Measurements from ENCODE around the gene ZFP2.
"Not testable (repeated sequence)": the region's sequence is repeated elsewhere in the genome, so short reads cannot be mapped to it uniquely, and the experiment has no call there.

The ZFP2 gene

GRCh38 chr5:178895615-178896571, at the start of gene ZFP2:
TSS of gene ZFP2 (plus strand) at chr5:178895913. CDS start at chr5:178931314, 35,401 bp downstream.
- DNase-seq (ENCODE audit: low read depth), result peak; percentile 9

GRCh38 chr5:178849316-178849715, 46.4 kb upstream of the ZFP2 start:
- DNase-seq (ENCODE audit: low read depth), result no peak

GRCh38 chr5:178851951-178852350, 43.8 kb upstream of the ZFP2 start:
- DNase-seq (ENCODE audit: low read depth), result no peak

DNA sequence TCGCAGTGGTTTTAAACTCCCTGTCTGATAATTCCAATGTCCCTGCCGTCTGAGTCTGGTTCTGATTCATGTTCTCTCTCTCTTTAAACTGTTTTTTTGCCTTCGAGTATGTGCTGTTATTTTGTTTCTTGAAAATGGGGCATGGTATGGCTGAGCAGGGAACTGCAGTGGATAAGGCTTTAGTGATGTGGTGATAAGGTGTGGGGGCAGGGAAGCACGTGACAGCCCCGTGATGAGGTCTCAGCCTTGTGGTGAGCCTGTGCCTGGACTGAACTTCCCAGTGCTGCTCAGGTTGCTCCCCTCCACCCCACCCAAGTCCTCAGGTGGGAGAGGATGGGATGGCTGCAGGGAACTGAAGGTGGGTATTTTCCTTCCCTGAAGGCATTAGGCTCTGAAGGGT, 41.4 kb upstream of the ZFP2 start:
- no peak for DNase-seq (ENCODE audit: low read depth)

DNA sequence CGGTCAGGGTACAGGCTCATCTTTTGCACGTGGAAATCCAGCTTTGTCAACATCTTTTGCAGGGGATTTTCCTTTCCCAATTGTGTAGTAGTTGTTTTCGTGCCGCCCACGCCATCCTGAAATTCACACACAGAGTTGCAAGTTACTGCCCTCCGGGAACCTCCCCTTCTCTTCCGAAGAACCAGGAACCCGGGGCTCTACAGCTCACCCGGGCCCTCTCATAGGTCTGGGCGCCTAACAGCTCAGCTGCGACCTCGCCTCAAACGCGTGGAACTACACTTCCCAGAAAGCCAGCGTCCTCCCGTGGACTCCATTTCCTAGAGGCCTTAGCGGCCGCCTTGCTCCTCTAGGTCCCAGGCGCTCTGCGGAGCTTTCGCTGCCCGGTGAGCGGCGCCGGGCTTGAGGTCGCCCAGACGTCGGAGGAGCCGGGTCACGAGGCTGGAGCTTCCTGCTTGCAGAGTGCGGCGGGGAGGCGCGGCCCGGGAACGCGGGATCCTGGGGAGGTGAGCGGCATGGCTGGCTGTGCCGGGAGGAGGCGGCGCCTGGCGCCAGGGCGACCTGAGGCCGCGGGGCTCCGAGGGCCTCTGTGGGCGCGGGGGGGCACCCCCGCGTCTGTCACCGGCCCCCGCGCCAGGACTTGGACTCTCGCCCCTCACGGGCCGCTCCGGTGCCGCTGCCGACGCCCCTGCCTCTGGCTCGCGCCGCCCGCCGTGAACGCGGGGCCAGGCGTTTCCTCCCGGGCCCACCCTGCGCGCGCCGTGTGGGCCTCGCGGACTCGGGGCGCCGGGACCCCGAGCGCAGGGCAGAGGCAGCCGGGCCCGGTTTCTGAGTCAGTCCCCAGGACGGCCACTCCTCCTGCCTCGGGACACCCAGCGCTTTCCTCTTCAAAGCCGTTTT, 35.8 kb upstream of the ZFP2 start, which contains the start of gene ZNF354B:
Gene ZNF354B (plus strand): TSS at position 329 of the 897 bp plus-strand sequence. CDS start 1,095 bp downstream, outside the sequence.
- peak; percentile 75 for DNase-seq (ENCODE audit: low read depth)

- not testable (repeated sequence) for DNase-seq (ENCODE audit: low read depth)
These were observed 35.1 kb upstream of the ZFP2 start for GRCh38 chr5:178860615-178861014.

DNA sequence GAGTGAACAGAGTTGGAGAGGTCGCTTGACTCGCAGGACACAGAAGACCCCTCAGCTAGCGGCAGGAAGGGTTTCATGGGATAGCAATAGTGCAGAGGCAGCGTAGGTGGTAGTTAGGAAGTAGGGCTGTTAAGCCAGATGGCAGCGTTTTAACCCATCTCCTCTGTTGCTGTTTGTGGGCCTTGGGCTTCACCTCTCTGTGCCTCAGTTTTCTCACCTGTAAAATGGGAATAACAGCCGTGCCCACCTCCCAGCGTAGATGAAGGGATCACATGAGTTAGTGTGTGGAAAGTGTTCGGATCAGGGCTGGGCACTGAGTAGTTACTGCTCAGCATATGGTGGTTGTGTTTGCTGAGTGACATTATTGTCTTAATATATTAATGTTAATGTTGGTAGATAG, 34.1 kb upstream of the ZFP2 start:
- no peak for DNase-seq (ENCODE audit: low read depth)

GRCh38 chr5:178866946-178867345, 28.8 kb upstream of the ZFP2 start:
- no peak for DNase-seq (ENCODE audit: low read depth)

DNA sequence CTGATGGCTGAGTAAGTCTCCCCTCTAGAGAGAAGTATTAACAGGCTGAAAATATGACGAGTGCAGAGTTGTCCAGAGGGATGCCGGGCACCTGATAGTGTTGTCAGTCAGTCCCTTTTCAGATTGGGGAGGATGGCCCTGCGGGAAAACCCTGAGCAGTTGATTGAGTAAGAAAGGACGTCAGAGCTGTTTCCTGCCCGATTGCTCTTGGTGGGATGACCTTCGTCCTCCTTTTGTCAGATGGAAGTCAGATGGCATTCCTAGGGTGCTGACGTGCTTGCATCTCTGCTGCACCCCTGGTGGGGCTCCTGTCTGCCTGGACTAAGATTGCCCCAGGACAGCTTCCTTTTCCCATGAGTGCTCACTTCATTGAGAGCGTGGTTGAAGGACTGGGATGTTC, 26.1 kb upstream of the ZFP2 start:
- DNase-seq (ENCODE audit: low read depth), result no peak

- no peak for DNase-seq (ENCODE audit: low read depth)
These were observed 25.3 kb upstream of the ZFP2 start for GRCh38 chr5:178870411-178870810.

GRCh38 chr5:178872302-178872701, 23.4 kb upstream of the ZFP2 start:
- DNase-seq (ENCODE audit: low read depth), result no peak

GRCh38 chr5:178883115-178883694, 12.5 kb upstream of the ZFP2 start:
- DNase-seq (ENCODE audit: low read depth), result not testable (repeated sequence)

DNA sequence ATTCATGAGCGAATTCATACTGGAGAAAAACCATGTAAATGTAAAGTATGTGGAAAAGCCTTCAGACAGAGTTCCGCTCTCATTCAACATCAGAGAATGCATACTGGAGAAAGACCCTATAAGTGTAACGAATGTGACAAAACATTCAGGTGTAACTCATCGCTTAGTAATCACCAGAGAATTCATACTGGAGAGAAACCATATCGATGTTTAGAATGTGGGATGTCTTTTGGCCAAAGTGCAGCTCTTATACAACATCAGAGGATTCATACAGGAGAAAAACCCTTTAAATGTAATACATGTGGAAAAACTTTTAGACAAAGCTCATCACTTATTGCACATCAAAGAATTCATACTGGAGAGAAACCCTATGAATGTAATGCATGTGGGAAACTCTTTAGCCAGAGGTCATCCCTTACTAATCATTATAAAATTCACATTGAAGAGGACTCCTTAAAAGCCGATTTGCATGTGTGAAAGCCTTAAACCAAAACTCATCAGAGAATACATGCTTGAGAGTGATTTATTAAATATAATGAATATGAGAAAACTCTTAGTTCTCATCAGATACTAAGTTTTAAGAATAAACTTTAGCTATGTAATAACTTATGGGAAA, 11.8 kb upstream of the ZFP2 start:
- no peak for DNase-seq (ENCODE audit: low read depth)

- DNase-seq (ENCODE audit: low read depth), result no peak
These were observed 3.6 kb downstream of the ZFP2 start for GRCh38 chr5:178899289-178899688.

- no peak for DNase-seq (ENCODE audit: low read depth)
These were observed 7.1 kb downstream of the ZFP2 start for GRCh38 chr5:178902849-178903248.

- DNase-seq (ENCODE audit: low read depth), result no peak
These were observed 36.4 kb downstream of the ZFP2 start for GRCh38 chr5:178931846-178932760.

- peak; percentile 12 for DNase-seq (ENCODE audit: low read depth)
These were observed 45.1 kb downstream of the ZFP2 start, which contains the start of gene ZNF454 for GRCh38 chr5:178940569-178941360. TSS of gene ZNF454 (plus strand) at chr5:178941198. CDS start at chr5:178942792, 1,594 bp downstream.

DNA sequence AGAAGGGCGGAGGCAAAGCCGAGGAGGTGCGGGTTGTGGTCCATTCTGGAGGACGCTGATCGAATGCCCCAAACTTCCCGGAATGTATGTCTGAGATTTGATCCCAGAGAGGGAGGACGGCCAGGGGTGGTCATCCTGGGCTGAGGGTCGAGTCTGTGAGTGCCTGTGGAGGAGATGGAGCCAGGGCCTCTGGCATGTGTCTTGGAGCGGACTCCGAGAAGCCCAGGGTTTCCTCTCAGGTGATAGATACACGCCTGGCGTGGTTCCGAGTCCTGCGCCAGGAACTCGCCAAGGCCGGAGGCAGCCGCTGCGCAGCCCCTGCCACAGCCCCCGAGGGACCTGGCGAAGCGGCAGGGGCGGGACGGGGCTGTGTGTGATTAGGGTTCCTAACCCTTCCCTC, 45.6 kb downstream of the ZFP2 start:
- no peak for DNase-seq (ENCODE audit: low read depth)

DNA sequence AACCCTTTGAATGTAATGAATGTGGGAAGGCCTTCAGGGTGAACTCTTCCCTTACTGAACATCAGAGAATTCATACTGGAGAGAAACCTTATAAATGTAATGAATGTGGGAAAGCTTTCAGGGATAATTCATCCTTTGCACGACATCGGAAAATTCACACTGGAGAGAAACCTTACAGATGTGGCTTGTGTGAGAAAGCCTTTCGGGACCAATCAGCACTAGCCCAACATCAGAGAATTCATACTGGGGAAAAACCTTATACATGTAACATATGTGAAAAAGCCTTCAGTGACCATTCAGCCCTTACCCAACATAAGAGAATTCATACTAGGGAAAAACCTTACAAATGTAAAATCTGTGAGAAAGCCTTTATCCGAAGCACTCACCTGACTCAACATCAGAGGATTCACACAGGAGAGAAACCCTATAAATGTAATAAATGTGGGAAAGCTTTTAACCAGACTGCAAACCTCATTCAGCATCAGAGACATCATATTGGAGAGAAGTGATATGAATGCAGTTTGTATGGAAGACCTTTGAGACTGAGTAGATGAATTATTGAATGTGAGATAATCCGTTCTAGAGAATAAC, 69.8 kb downstream of the ZFP2 start:
- DNase-seq (ENCODE audit: low read depth), result no peak
